Suprapubic skin (tissue), 4 donors: ENCODE measurements around the gene BCAS4. TPM values are rescaled to one million over a fixed set of nuclear protein-coding genes. Genes with fewer than 3 reads are reported as not detected.

ENCODE experiments used
- DNase-seq, 2 donors: peaks; one replicate each; pipeline ENCODE4 v3.0.0-alpha.2; 2019; ENCODE audit warnings: low spot score in 2 of 2
- H3K27ac ChIP-seq: fragments of 200-600 bp; sonication (generic); one replicate; pipeline ENCODE4 v1.5.1; 2019
- H3K27me3 ChIP-seq: fragments of 200-600 bp; sonication (generic); one replicate; pipeline ENCODE4 v1.5.1; 2019
- H3K36me3 ChIP-seq: fragments of 200-600 bp; sonication (generic); one replicate; pipeline ENCODE4 v1.5.1; 2019
- H3K4me1 ChIP-seq: fragments of 200-600 bp; sonication (generic); one replicate; pipeline ENCODE4 v1.5.1; 2019
- H3K4me3 ChIP-seq: fragments of 200-600 bp; sonication (generic); one replicate; pipeline ENCODE4 v1.5.1; 2019; ENCODE audit warnings: mild to moderate bottlenecking
- H3K9me3 ChIP-seq: fragments of 200-600 bp; sonication (generic); one replicate; pipeline ENCODE4 v1.5.1; 2019
- EP300 ChIP-seq: sonication (generic); formaldehyde crosslinking; IDR thresholded peaks from one replicate; pipeline ENCODE4 v1.6.1; 2017; ENCODE audit warnings: antibody characterized with exemption
- POLR2A ChIP-seq, 2 donors: fragments of 450-650 bp; IDR thresholded peaks; one replicate each; pipeline ENCODE4 v1.6.1; 2017; ENCODE audit warnings: antibody characterized with exemption in 2 of 2, mild to moderate bottlenecking in 2 of 2, moderate library complexity in 2 of 2
- POLR2AphosphoS5 ChIP-seq, 3 donors: sonication (generic); formaldehyde crosslinking; IDR thresholded peaks; one replicate each; pipeline ENCODE4 v1.6.1; 2017; ENCODE audit warnings: antibody characterized with exemption in 3 of 3
- WGBS: methylation state at CpG from one replicate; pipeline ENCODE4 v1.1.5; 2018; 5-methylcytosine and 5-hydroxymethylcytosine counted together
- total RNA-seq, 4 donors: library from RNA; depleted of rRNA; stranded (reverse); fragments of >200 nt; gene quantifications; one replicate each; pipeline ENCODE4 v1.1.0, GENCODE V29; 2016
- TF ChIP-seq, protein P1 (sequence below), 2 donors: fragments of 200-600 bp in 1 of 2; fragments of 450-650 bp in 1 of 2; sonication (generic) in 1 of 2; IDR thresholded peaks; one replicate each; pipeline ENCODE4 v1.5.1; 2016 to 2019; ENCODE audit warnings: antibody characterized with exemption in 2 of 2, mild to moderate bottlenecking in 1 of 2, moderate library complexity in 1 of 2

The BCAS4 gene
- total RNA-seq, 4 donors from 2014 or later, result 0.91 to 2.6 (median 1.2) TPM

DNA sequence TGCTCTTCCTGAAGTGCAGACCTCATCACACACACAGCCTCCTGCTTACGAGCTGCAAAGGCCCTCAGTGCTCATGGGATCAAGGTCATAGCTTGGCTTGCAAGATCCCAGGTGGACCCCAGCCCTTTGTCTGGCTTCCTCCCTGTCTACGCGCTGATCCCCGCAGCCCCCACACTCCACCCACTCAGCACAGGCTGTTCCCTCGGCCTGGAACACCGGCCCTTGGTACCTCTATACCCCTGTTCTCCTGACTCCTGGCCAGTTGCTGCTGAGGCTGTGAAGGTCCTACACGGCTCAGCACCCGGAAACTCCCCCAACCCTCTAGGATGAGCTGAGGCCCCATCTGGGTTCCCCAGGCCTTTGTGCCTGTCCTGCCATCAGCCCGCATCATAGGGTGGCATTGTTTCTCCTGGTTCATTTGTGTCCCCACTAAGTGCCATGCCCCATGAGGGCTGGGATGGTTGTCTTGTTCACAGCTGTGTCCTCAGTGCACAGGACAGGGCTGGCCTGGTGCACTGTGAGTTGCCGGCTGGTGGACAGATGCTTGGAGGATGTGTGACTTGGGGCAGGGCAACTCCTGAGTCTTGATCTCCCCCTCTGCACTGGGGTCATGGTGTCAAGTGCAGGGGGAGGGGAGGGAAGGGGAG lies 79.4 kb downstream of the BCAS4 start:
- H3K9me3 ChIP-seq, result no peaks in the 10 kb centered on the region
- TF ChIP-seq POLR2A (IDR thresholded peaks at IDR 0.05), result no peak
- TF ChIP-seq EP300, result no peak
- H3K27me3 ChIP-seq, result no peaks in the 10 kb centered on the region
- H3K4me1 ChIP-seq, result no peaks in the 10 kb centered on the region
- H3K4me3 ChIP-seq, result no peak overlapping the region
- WGBS, result 96% methylated on average over 8 of the region's 10 CpGs
- H3K36me3 ChIP-seq, result no peaks in the 10 kb centered on the region
- H3K27ac ChIP-seq, result no peak overlapping the region
- no peak for DNase-seq

DNA sequence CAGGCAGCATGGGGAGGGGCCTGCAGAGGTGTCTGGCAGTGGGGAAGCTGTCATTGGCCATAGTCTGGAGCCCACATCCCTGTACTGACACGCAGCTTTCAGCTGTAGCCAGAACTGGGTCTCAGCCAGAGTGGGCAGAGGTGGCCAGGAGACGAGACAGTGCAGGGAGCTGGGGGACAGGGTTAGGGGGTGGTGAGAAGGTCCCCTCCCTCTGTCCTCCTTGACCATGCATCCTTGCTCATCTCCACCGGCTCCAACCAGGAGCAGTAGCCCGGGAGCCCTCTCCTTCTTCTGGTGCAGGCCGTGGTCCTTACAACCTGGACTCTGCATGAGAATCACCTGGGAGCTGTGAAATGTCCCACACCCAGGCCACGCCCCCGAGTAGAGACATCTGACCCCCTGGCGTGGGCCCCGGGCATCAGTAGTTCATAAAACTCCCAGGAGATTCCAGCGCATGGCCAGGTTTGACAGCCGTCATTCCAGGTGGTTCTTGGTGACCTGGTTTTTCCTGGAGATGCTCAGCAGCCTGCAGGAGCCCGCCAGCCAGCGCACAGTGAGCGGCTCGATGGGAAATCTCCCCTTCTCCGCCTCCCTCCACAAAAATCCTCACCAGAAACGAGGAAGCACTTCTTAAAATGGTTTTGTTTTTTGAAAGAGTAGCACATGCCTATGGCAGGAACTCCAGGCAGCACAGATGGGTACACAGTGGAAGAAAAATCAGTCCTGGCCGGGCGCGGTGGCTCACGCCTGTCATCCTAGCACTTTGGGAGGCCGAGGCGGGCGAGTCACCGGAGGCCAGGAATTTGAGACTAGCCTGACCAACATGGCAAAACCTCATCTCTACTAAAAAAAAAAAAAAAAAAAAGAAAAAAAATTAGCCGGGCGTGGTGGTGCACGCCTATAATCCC lies 80.2 kb downstream of the BCAS4 start:
- no peaks in the 10 kb centered on the region for H3K9me3 ChIP-seq
- WGBS, result 87% methylated on average over 26 of the region's 28 CpGs
- no peak for DNase-seq
- H3K4me3 ChIP-seq, result no peak overlapping the region
- H3K36me3 ChIP-seq, result no peaks in the 10 kb centered on the region
- TF ChIP-seq, protein P1, sequence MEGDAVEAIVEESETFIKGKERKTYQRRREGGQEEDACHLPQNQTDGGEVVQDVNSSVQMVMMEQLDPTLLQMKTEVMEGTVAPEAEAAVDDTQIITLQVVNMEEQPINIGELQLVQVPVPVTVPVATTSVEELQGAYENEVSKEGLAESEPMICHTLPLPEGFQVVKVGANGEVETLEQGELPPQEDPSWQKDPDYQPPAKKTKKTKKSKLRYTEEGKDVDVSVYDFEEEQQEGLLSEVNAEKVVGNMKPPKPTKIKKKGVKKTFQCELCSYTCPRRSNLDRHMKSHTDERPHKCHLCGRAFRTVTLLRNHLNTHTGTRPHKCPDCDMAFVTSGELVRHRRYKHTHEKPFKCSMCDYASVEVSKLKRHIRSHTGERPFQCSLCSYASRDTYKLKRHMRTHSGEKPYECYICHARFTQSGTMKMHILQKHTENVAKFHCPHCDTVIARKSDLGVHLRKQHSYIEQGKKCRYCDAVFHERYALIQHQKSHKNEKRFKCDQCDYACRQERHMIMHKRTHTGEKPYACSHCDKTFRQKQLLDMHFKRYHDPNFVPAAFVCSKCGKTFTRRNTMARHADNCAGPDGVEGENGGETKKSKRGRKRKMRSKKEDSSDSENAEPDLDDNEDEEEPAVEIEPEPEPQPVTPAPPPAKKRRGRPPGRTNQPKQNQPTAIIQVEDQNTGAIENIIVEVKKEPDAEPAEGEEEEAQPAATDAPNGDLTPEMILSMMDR (IDR thresholded peaks at IDR 0.05), result no peak
- no peak for TF ChIP-seq POLR2AphosphoS5 (IDR thresholded peaks at IDR 0.05)
- TF ChIP-seq POLR2A (IDR thresholded peaks at IDR 0.05), result no peak
- no peak for TF ChIP-seq EP300
- no peak overlapping the region for H3K27ac ChIP-seq
- no peaks in the 10 kb centered on the region for H3K4me1 ChIP-seq
- no peaks in the 10 kb centered on the region for H3K27me3 ChIP-seq

DNA sequence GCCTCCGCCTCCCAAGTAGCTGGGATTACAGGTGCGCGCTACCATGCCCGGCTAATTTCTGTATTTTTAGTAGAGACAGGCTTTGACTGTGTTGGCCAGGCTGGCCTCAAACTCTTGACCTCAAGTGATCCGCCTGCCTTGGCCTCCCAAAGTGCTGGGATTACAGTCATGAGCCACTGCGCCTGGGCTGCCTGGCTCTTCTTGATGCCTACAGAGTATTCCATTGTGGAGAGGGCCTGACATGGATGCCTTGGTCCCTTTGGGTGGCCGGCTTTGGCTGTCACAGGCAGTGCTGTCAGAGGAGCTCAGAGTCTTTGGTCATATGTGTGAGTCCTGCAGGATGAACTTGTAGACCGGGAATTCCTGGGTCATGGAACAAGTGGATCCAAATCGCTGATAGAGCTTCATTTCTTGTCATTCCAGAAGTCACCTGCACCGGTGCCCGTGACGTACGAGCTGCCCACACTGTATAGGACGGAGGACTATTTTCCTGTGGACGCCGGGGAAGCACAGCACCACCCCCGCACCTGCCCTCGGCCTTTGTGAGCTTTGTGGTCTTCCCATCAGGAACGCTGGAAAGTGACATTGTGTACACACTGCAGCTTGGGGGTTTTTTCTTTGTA lies 81.3 kb downstream of the BCAS4 start:
- 95% methylated on average over 17 of the region's 19 CpGs for WGBS
- Histone ChIP-seq H3K36me3 (no peaks in the 10 kb centered on the region), H3K4me1 (no peaks in the 10 kb centered on the region), H3K27ac (no peak overlapping the region), H3K27me3 (no peaks in the 10 kb centered on the region), H3K4me3 (no peak overlapping the region), H3K9me3 (no peaks in the 10 kb centered on the region)
- TF ChIP-seq, protein P1 (IDR thresholded peaks at IDR 0.05), result no peak
- TF ChIP-seq POLR2AphosphoS5 (IDR thresholded peaks at IDR 0.05) (no peak), EP300 (no peak), POLR2A (IDR thresholded peaks at IDR 0.05) (no peak)
- no peak for DNase-seq

DNA sequence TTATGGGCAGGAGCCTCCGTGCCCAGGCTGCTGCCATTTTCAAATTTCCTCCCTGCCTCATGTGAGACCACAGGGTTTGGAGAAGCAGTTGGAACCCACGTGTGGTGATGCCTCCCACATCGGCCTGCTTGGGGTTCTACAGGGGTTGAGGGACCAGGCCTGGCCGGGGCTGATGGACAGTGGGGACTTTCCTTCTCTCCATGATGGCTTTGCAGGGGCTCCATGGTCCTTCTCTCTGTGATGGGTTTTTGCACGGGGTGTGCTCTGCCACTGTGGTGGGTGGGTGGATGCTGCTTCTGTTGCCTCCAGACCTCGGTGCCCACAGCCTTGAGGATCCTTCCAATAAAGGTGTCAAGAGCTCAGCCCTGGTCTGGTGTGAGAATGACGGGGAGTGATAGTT lies 82.0 kb downstream of the BCAS4 start:
- no peak for DNase-seq
- TF ChIP-seq, protein P1 (IDR thresholded peaks at IDR 0.05), result no peak
- TF ChIP-seq POLR2A (IDR thresholded peaks at IDR 0.05) (no peak), POLR2AphosphoS5 (IDR thresholded peaks at IDR 0.05) (no peak), EP300 (no peak)
- Histone ChIP-seq H3K27me3 (no peaks in the 10 kb centered on the region), H3K27ac (no peak overlapping the region), H3K4me1 (no peaks in the 10 kb centered on the region), H3K9me3 (no peaks in the 10 kb centered on the region), H3K4me3 (no peak overlapping the region), H3K36me3 (no peaks in the 10 kb centered on the region)
- 93% methylated on average over 6 of the region's 7 CpGs for WGBS

DNA sequence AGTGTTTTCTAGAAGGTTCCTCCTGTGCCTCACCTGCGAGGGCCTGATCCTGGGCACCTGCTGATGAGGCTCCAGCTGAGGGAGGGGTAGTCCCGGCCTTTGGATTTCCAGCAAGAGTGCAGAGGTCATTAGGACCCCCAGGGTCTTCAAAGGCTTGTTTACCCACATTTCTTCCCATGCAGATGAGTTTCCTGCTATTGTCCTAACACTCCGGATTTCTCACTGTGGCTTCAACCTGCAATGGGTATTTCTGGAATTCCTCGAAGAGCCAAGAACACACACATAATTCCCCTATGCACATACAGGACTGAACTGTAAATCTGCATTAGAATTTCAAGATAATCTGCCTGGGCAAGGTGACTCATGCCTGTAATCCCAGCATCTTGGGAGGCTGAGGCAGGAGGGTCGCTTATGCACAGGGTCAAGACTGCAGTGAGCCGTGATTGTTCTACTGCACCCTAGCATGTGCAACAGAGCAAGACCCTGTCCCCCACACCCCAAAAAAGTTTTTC lies 82.4 kb downstream of the BCAS4 start:
- WGBS, result 86% methylated on average over 6 of the region's 6 CpGs
- H3K27me3 ChIP-seq, result no peaks in the 10 kb centered on the region
- no peak for TF ChIP-seq EP300
- TF ChIP-seq, protein P1 (IDR thresholded peaks at IDR 0.05), result no peak
- TF ChIP-seq POLR2AphosphoS5 (IDR thresholded peaks at IDR 0.05), result no peak
- no peak for TF ChIP-seq POLR2A (IDR thresholded peaks at IDR 0.05)

More for the DNA sequence above, 82.4 kb downstream of the BCAS4 start:
- H3K9me3 ChIP-seq, result no peaks in the 10 kb centered on the region
- no peak overlapping the region for H3K4me3 ChIP-seq
- no peaks in the 10 kb centered on the region for H3K4me1 ChIP-seq
- H3K27ac ChIP-seq, result no peak overlapping the region
- DNase-seq, result no peak
- H3K36me3 ChIP-seq, result no peaks in the 10 kb centered on the region
